ENCODE data around the gene GGTLC2.

The GGTLC2 gene

DNA sequence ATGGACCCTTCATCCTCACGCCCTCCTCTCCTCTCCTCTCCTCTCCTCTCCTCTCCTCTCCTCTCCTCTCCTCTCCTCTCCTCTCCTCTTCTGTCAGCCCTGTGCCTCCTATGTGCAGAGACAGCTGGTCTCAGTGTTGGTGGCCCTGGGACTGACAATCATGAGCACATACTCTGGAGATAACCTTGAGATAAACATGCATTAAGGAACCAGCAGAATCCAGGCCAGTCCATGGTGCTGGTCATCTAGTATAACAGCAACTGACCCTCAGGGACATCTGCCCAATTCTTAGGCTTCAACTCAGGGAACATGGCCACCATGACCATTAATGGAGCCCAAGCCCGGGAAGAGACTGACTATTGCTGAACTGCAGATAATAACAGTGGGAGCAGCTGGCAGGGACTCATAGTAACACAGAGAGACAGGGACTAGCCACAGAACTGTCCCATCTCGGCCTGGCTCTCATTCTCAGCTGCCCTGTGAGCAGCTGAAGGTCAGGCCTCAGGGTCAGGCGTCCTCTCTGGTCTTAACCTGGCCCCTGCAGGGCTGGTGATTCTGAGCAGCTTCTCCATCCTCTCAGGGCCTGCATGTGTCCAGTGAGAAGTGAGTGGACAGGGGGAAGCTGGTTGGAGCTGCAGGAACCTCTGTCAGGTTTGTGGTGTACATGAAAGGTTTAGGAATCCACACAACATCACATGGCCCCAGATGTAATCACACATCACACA is 45.4 kb downstream of the GGTLC2 start:
- in situ Hi-C loops (cut with MboI; ENCODE audit: low sequenced_read_pairs): no loop called here

DNA sequence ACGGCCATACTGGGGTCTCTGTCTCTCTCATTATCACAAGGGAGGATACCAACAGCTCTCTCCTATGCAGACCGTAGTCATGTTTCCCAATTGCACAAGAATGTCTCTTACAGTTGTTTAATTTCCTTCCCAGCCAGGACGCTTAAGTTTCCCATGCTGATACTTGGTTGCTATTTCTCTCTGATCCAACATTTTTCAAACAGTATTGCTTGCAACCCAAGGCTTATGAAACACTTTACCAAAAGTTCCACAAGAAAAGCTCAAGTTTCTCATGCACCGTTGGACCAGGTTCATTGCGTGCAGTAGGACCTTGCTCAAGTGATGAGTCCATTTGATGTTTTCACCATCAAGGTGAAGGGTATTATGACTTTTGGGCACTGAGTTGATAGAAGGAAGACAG is 46.6 kb downstream of the GGTLC2 start:
- in situ Hi-C loops (cut with MboI; ENCODE audit: low sequenced_read_pairs): no loop called here

DNA sequence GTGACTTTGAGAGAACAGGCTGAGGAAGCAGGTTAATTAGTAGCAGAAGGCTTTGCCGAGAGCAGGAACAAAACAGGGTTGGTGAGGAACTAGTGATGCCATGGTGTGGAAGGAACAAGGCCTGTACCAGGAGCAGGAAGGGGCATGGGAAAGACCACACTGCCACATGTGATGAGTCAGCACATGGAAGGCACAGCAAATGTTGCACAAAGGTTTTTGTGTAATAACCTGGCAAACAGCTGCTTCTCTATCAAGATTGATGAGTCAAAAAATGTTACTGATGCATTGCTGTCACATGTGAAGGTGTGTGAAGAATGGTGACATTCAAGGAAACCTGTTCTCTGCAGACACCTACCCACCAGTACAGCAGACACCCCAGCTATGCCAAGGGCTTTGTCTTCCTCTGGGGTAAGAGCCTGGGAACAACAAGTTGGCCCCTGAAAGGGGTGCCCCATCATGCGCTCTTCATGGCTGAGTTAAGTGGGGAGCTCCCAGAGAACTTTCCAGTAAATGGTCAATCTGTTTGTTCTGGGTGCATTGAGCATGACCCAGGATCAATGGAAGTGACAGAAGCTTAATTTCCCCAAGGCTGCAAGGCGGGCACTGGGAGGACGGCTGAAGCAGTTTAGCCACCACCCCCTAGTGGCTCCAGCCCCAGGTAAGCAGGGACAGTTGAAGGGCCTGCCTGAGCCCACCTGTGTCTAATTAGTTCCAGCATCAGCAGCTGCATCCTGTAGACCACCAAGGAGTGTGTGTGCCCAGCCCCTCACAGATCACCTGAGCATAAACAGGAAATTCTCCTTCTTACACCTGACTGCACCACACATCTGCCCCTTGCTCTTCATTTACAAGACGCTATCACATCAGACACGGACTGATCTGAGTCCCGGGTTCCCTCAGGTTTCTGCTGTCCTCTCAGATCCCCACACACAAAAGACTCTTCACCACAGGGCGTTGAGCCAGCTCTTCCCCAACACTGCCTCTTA is 47.6 kb downstream of the GGTLC2 start:
- in situ Hi-C loops (cut with MboI; ENCODE audit: low sequenced_read_pairs): no loop called here

DNA sequence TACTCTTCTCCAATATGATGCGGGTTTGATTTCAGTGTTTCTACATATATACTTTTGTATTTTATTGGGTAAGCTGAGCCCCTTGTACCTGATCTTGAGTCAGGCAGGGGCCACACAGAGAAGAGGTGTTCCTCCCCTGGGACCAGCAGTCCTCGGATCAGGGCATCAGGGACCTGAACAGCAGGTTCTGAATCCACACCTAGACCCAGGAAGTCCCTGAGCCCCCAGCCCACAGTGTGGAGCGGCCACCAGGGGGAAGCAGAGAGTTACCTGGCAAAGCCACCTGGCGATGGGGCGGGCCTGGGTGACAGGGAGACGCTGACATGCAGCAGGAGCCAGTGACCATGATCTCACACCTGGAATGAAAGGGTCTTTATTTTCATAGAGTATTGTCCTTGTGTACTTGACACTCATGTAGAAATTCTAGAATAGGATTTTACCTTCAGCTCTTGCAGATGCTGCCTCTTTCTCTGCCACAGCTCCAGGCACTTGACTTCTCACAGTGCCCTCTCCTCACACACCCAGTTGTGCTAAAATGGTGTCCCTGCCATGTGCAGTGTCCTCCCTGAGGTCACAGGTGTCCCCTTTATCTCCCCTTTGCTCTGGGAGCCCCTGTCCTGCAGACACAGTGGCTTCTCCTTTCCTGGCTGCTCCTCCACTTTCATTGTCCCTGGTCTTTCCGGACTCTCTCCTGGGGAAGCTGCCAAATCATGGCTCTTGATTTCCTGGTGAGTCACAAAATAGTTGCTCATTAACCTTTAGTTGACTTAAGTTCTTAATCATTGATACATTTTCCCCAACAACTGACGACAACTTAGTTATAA is 48.5 kb downstream of the GGTLC2 start:
- in situ Hi-C loops (cut with MboI; ENCODE audit: low sequenced_read_pairs): no loop called here

DNA sequence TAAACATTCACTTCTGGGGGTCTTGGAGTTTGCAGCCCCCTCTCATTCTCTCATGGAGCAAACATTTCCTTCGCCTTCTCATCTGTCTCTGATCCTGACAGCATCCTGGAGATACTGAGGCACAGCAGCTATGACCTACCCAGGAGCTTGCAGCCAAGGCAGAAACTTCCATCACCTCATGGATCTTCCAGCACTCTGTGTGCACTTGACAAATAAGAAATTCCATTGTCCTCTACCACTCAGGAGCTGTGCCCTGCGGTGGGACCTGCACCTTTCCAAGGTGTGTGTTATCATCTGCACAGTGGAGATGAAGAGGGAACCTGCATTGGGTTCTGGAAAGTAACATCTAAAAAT is 49.1 kb downstream of the GGTLC2 start:
- in situ Hi-C loops (cut with MboI; ENCODE audit: low sequenced_read_pairs): no loop called here

DNA sequence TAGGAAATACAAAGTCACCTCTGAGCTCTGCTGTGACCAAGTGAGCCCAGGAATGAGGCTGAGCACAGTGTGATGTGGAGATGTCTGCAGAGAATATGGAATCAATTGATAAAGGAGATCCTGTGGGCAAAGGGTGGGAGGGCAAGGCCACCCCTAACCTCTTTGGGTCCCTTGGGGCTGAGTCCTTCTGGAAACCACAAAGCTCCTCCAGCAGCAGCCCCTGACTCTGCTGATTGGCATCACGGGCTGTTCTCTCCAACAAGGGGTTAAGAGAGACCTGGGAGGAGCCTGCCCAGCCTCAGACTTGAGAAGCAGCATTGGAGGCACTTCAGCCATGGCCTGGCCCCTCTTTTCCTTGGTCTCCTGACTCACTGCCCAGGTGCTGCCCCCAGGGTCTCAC is 49.7 kb downstream of the GGTLC2 start:
- in situ Hi-C loops (cut with MboI; ENCODE audit: low sequenced_read_pairs): no loop called here

DNA sequence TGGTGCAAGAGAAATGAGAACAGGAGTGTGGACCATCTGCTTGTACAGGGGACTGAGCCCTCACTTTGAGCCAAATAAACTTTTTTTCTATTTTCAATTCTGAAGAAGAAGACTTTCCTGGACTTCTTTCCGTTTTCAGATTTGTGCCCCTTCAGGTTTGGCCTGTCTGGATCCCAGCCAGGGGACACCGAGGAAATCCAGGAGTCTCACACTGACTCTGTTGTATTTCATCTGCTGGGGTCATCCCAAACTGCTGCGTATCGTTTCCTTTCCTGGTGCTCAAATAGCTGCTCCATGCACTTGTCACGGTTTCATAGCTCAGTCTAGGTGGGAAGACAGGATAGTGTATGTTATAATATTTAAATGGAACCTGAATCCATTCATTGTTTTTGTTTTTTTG is 51.7 kb downstream of the GGTLC2 start:
- in situ Hi-C loops (cut with MboI; ENCODE audit: low sequenced_read_pairs): no loop called here

Data from HL-60/S4 (cell line).